Caco-2 (cell line): ENCODE results near the gene TBCK. TPM values are rescaled to one million over a fixed set of nuclear protein-coding genes. Genes with fewer than 3 reads are reported as not detected.
A peak's percentile ranks its signal among the peaks of the same experiment; 100 is the strongest.
"Not testable (repeated sequence)": the region's sequence is repeated elsewhere in the genome, so short reads cannot be mapped to it uniquely, and the experiment has no call there.

Experiments used
- BruUV-seq: library from RNA; stranded (reverse); fragments of 400-500 nt; replicated peaks from 2 replicates; lab custom pipeline; 2021; lab: Mats Ljungman, UMichigan
- CTCF ChIA-PET: fragments of 300-600 bp; sonication (Branson Sonifier 250); formaldehyde crosslinking; loops from one replicate; lab custom pipeline; 2022; ENCODE audit warnings: antibody characterized with exemption; lab: Charles Lee
- POLR2A ChIA-PET: fragments of 300-600 bp; sonication (Branson Sonifier 250); formaldehyde crosslinking; loops from one replicate; lab custom pipeline; 2022; ENCODE audit warnings: antibody characterized with exemption; lab: Charles Lee
- DNase-seq, 2 experiments: peaks; one replicate each; pipeline versions ENCODE4 v3.0.0 to v3.0.0-alpha.2; 2020 to 2022
- H3K27me3 ChIP-seq: replicated peaks from 2 replicates; pipeline ENCODE4 v1.6.0; 2011; ENCODE audit warnings: low read length; ENCODE audit not compliant: control insufficient read depth, insufficient read depth
- H3K36me3 ChIP-seq: 2 replicates; pipeline ENCODE4 v1.5.1; 2011; ENCODE audit warnings: low read length; ENCODE audit not compliant: control insufficient read depth, insufficient read depth
- H3K4me1 ChIP-seq: fragments of 250-450 bp; sonication (Bioruptor Pico); 2 replicates; pipeline ENCODE4 v1.5.1; 2020; ENCODE audit warnings: mild to moderate bottlenecking
- H3K4me3 ChIP-seq: 2 replicates; pipeline ENCODE4 v1.5.1; 2011; ENCODE audit warnings: low read depth, mild to moderate bottlenecking, control low read depth, low read length
- H3K9me3 ChIP-seq: fragments of 250-450 bp; sonication (Bioruptor Pico); 2 replicates; pipeline ENCODE4 v1.5.1; 2020; ENCODE audit warnings: mild to moderate bottlenecking, moderate library complexity
- H3K27ac Mint-ChIP-seq: one replicate; pipeline ENCODE4 v1.8.0; 2022; ENCODE audit warnings: mixed read lengths; ENCODE audit not compliant: unreplicated experiment
- H3K27me3 Mint-ChIP-seq: one replicate; pipeline ENCODE4 v1.8.0; 2022; ENCODE audit warnings: mixed read lengths; ENCODE audit not compliant: insufficient read depth, unreplicated experiment
- H3K36me3 Mint-ChIP-seq: one replicate; pipeline ENCODE4 v1.8.0; 2022; ENCODE audit warnings: mild to moderate bottlenecking, mixed read lengths; ENCODE audit not compliant: insufficient read depth, unreplicated experiment
- H3K4me1 Mint-ChIP-seq: one replicate; pipeline ENCODE4 v1.8.0; 2022; ENCODE audit warnings: low read depth, mixed read lengths; ENCODE audit not compliant: unreplicated experiment
- H3K4me3 Mint-ChIP-seq: one replicate; pipeline ENCODE4 v1.8.0; 2022; ENCODE audit warnings: mild to moderate bottlenecking, moderate library complexity, mixed read lengths; ENCODE audit not compliant: unreplicated experiment
- H3K9me3 Mint-ChIP-seq: one replicate; pipeline ENCODE4 v1.8.0; 2022; ENCODE audit warnings: mixed read lengths; ENCODE audit not compliant: unreplicated experiment
- intact Hi-C: fragments of 100-400 bp; cut with micrococcal nuclease; formaldehyde crosslinking; loops from one replicate; pipeline ENCODE4 v1.10.0; 2022; ENCODE audit not compliant: unreplicated experiment
- total RNA-seq: library from RNA; stranded (reverse); gene quantifications from 2 replicates; pipeline ENCODE4 v1.2.3, GENCODE V29; 2022
- TF ChIP-seq, protein P1 (sequence below), 2 experiments: fragments of 200-600 bp in 1 of 2; IDR thresholded peaks; 1 replicate in 1 of 2; 2 replicates in 1 of 2; pipeline versions ENCODE4 v1.5.1 to v1.8.0; 2011 to 2022; ENCODE audit warnings: antibody characterized with exemption in 1 of 2, control low read depth in 1 of 2, inconsistent platforms in 1 of 2, low read depth in 1 of 2, low read length in 1 of 2, mild to moderate bottlenecking in 1 of 2, moderate library complexity in 1 of 2; ENCODE audit not compliant: insufficient read depth in 1 of 2, severe bottlenecking in 1 of 2, unreplicated experiment in 1 of 2

Gene TBCK
- total RNA-seq, 1 experiment from 2014 or later = 51.1 TPM

DNA sequence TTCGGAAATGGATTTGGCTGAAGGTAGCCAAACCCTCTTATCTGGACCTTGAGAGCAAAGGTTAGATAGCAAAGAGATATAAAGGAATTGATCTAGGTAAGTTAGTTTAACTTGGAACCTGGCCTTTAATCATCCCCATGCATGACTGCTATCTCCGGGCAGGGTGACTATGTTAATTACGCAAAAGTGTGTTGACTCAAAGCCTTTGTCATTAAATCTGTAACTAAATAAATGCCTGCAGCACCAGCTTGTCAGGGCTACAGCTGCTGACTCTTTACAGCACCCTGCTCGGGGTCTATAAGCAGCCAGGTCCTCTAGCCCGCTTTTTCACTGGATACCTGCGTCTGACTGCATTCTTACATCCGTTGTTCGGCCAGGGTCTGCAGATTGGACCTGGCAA lies 201.7 kb downstream of the TBCK start:
- no TSS peak for BruUV-seq
- peaks cover 40% of the 10 kb centered on the region for H3K36me3 Mint-ChIP-seq
- H3K4me3 Mint-ChIP-seq = no peak overlapping the region
- Histone ChIP-seq H3K4me1 (no peaks in the 10 kb centered on the region), H3K27me3 (no peaks in the 10 kb centered on the region), H3K9me3 (peaks cover 46% of the 10 kb centered on the region), H3K4me3 (no peak overlapping the region), H3K36me3 (peaks cover 3% of the 10 kb centered on the region)
- CTCF ChIA-PET = no interaction called here
- no peak overlapping the region for H3K27ac Mint-ChIP-seq
- POLR2A ChIA-PET = no interaction called here
- no peak for DNase-seq
- no peaks in the 10 kb centered on the region for H3K27me3 Mint-ChIP-seq
- peaks cover 34% of the 10 kb centered on the region for H3K9me3 Mint-ChIP-seq
- no peaks in the 10 kb centered on the region for H3K4me1 Mint-ChIP-seq
- TF ChIP-seq, protein P1, sequence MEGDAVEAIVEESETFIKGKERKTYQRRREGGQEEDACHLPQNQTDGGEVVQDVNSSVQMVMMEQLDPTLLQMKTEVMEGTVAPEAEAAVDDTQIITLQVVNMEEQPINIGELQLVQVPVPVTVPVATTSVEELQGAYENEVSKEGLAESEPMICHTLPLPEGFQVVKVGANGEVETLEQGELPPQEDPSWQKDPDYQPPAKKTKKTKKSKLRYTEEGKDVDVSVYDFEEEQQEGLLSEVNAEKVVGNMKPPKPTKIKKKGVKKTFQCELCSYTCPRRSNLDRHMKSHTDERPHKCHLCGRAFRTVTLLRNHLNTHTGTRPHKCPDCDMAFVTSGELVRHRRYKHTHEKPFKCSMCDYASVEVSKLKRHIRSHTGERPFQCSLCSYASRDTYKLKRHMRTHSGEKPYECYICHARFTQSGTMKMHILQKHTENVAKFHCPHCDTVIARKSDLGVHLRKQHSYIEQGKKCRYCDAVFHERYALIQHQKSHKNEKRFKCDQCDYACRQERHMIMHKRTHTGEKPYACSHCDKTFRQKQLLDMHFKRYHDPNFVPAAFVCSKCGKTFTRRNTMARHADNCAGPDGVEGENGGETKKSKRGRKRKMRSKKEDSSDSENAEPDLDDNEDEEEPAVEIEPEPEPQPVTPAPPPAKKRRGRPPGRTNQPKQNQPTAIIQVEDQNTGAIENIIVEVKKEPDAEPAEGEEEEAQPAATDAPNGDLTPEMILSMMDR (IDR thresholded peaks at IDR 0.05; ENCODE audit: insufficient read depth in 1 of 2, low read depth in 1 of 2, low read length in 1 of 2, severe bottlenecking in 1 of 2, unreplicated experiment in 1 of 2) = no peak
- intact Hi-C loops = no loop called here

DNA sequence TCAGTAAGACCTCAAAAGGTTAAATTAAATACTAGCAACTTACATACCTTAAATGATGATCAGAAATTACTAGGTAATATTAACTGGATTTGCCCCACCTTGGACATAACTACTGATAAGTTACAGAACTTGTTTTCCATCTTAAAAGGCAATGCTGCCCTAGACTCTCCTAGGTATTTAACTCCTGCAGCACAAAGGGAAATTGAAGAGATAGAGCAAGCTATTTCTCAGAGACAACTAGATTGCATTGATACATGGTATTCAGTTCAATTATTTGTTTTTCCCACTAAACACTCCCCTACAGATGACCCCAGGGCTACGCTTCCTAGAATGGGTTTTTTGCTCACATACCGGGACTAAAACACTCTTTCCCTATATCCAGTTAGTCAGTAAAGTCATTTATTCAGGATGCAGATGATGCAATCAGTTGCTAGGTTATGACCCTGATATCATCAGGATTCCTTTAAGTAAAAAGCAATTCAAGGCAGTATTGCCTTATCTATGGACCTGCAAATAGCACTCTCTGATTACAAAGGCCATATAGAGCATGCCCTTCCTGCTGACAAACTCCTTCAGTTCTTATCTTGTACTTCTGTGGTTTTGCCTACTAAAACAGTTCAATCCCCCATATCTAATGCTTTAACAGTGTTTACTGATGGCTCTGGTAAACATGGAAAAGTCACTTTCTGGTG lies 204.1 kb downstream of the TBCK start:
- H3K4me3 Mint-ChIP-seq, H3K4me1 ChIP-seq, H3K27me3 ChIP-seq, H3K4me3 ChIP-seq, CTCF ChIA-PET, H3K27ac Mint-ChIP-seq, BruUV-seq, H3K4me1 Mint-ChIP-seq, POLR2A ChIA-PET, H3K27me3 Mint-ChIP-seq, intact Hi-C loops, H3K36me3 ChIP-seq: not testable (repeated sequence)
- Mint-ChIP-seq H3K36me3 (peaks cover 45% of the 10 kb centered on the region), H3K9me3 (peaks cover 57% of the 10 kb centered on the region)
- peaks cover 42% of the 10 kb centered on the region for H3K9me3 ChIP-seq
- DNase-seq = peak in 1 of 2 experiments; percentile 10

DNA sequence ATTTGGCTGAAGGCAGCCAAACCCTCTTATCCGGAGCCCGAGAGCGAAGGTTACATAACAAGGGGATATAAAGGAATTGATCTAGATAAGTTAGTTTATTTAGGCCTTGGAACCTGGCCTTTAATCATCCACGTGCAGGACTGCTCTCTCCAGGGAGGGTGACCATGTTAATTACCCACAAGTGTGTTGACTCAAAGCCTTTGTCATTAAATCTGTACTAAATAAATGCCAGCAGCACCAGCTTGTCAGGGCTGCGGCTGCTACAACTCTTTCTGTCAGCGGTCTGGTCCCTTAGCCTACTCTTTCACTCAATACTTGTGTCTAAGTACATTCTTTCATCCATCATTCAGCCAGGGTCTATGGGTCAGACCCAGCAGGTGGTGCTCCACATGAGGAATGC lies 206.1 kb downstream of the TBCK start:
- Histone ChIP-seq H3K4me1 (no peaks in the 10 kb centered on the region), H3K27me3 (no peaks in the 10 kb centered on the region), H3K9me3 (peaks cover 42% of the 10 kb centered on the region), H3K36me3 (peaks cover 4% of the 10 kb centered on the region), H3K4me3 (no peak overlapping the region)
- BruUV-seq = no TSS peak
- peaks cover 42% of the 10 kb centered on the region for H3K36me3 Mint-ChIP-seq
- H3K9me3 Mint-ChIP-seq = peaks cover 74% of the 10 kb centered on the region
- ChIA-PET CTCF (no interaction called here), POLR2A (no interaction called here)
- H3K4me3 Mint-ChIP-seq = no peak overlapping the region
- no peaks in the 10 kb centered on the region for H3K27me3 Mint-ChIP-seq
- TF ChIP-seq, protein P1 (IDR thresholded peaks at IDR 0.05; ENCODE audit: insufficient read depth in 1 of 2, low read depth in 1 of 2, low read length in 1 of 2, severe bottlenecking in 1 of 2, unreplicated experiment in 1 of 2) = no peak
- no peak for DNase-seq
- H3K27ac Mint-ChIP-seq = no peak overlapping the region
- intact Hi-C loops = no loop called here
- no peaks in the 10 kb centered on the region for H3K4me1 Mint-ChIP-seq
